HG02840 (cell line): ENCODE results near the gene SIRT2.
A peak's percentile ranks its signal among the peaks of the same experiment; 100 is the strongest.
"Not testable (repeated sequence)": the region's sequence is repeated elsewhere in the genome, so short reads cannot be mapped to it uniquely, and the experiment has no call there.

Experiments used
- ATAC-seq: cut with Tn5 transposase; IDR thresholded peaks from one replicate; pipeline ENCODE4 v1.9.1; 2021; ENCODE audit warnings: mild to moderate bottlenecking, moderate library complexity, moderate number of reproducible peaks; ENCODE audit not compliant: unreplicated experiment, low FRiP score

SIRT2 gene

DNA sequence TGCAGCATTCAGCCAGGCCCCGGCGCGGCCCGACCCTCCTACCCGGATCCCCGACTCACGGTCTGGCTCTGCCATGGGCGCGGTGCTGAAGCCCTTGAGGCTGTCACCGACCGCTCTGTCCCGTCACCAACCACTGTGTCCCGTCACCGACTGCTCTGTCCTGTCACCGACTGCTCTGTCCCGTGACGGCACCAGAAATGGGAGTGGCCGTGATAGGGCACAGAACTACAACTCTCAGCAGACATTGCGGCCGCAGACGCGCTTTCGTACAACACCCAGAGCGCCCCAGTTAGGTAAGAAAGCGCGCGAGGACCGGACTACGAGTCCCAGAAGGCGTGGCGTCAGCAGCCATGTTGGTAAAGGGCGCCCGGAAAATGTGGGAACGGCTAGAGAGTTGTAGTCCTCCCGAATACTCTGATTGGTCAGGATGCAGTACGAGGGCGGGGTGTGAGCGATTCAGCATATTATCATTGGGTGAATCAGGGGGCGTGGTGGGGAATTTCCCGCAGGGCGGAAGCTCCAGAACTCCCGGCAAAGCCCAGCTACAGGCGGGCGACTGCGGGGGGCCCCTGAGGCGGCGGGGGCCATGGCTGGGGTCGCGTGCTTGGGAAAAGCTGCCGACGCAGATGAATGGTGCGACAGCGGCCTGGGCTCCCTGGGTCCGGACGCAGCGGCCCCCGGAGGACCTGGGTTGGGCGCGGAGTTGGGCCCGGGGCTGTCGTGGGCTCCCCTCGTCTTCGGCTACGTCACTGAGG is at the start of gene SIRT2, which contains the start of gene NFKBIB:
Gene SIRT2, minus strand, starts transcription at position 172 of the 755 bp plus-strand sequence. Its CDS starts 97 bp downstream, at position 75.
Gene NFKBIB, plus strand, starts transcription at position 523 of the 755 bp plus-strand sequence. Its CDS starts 64 bp downstream, at position 587.
- peak; percentile 90 for ATAC-seq

DNA sequence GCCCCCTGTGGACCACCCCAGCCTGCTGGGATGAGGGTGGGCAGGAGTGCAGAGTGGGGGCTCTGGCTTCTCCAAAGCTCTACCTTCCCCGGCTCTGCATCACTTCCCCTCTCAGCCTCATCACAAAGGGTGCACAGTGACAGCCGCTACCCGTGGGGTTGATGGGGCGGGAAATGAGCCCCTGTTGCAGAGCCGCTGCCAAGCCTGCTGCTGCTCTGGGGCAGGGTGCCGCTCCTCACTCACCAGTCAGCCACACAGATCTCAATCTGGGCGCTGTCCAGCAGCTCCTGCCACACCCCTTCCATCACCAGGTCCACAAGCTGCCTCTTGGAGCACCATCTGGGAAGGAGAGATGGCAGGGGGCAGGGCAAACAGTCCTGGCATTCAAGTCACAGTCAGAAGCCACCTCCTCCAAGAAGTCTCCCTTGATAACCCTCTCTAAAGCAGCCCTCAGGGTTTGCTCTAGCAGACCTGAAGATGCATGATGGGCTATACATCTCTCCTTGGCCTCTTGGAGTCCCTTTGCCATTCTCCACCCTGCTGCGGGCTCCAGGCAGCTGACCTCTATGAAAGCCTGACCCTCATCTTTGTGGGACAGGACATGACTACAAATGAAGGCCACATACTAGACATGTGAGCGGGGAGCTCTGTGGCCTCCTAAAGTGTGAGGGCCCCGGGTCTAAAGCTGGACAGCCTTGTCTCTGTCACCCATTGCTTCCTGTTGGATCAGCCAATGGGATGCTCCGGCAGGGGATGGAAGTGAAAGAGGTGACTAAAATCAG is 47.0 kb upstream of the SIRT2 start:
- ATAC-seq: no peak

DNA sequence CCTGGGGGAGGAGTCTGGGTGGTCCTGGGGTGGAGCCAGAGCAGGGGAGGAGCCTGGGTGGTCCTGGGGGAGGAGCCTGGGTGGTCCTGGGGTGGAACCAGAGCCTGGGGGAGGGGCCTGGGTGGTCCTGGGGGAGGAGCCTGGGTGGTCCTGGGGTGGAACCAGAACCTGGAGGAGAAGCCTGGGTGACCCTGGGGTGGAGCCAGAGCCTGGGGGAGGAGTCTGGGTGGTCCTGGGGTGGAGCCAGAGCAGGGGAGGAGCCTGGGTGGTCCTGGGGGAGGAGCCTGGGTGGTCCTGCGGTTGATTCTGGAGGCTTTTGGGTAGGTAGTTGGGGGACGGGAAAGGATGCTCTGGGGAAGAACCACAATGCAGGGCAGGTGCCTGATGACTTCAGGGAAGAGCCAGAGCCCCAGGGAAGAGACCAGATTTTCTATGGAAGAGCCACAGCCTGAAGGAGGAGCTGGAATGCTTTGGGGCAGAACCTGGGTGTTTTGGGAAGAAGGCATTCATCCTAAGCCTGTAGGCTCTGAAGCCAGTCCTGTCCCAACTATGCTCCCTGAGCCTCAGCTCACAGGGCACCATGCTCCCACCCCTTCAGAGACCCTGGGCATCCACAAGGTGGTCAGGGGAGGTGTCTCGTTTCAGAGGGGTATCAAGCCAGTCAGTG is 46.3 kb upstream of the SIRT2 start:
- ATAC-seq: no peak

DNA sequence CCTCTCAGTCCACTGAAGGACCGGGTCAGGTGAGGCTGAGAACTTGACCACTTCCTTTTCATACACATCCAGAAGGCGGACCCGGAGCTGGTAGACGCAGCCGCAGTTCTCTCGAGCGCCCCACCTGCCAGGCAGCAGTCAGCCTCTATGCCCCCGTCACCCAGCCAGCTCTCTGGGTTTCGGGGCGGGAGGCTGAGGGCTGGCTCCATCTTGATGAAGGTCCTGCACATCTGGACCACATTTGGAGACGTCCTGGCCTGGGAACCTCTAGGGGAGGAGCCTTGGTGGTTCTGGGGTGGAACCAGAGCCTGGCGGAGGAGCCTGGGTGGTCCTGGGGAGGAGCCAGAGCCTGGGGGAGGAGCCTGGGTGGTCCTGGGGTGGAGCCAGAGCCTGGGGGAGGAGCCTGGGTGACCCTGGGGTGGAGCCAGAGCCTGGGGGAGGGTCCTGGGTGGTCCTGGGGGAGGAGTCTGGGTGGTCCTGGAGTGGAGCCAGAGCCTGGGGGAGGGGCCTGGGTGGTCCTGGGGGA is 45.6 kb upstream of the SIRT2 start:
- ATAC-seq: no peak

DNA sequence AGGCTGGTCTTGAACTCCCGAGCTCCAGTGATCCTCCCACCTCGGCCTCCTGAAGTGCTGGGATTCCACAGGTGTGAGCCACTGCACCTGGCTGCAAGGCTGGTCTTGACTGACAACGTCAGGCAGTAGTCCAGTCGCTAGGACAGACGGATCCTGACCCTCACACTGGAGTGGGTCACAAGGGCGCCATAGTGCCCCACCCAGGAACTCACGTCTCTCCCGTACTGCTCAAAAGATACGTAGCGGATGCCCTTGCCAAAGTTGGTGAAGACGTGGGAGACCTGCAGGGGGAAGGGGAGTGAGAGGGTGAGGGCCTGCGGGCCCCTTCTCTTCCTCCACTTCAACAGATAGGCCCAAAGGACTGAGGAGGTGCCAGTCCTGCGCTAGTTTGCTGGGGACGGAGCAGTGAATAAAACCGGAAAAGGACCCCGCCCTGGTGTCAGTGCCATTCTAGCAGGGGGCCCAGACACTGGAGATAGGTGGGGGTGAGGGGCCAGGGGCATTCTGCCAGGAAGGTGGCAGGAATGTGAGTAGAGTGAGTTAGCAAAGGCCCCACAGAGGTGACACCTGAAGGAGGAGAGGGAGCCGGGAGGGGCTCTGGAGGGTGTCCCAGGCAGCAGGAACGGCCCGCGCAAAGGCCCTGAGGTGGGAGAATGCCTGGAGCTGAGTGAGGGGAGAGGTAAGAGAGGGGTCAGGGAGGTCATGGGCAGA is 43.2 kb upstream of the SIRT2 start:
- no peak for ATAC-seq

DNA sequence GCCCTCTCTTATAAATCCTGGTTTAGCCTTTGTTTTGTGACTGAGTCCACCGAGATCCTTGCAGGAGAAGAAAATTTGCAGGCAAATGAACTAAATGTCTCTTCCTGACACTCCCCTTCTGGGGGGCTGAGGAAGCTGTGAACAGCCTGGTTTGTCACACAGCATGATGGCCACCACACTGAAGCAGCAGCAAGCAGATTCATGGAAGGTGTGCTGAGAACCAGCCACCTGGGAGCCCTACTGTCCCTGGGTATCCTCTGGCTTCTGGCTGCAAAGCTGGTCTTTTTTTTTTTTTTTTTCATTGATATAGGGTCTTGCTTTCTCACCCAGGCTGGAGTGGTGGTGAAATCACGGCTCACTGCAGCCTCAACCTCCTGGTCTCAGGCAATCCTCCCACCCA is 42.6 kb upstream of the SIRT2 start:
- ATAC-seq: no peak

DNA sequence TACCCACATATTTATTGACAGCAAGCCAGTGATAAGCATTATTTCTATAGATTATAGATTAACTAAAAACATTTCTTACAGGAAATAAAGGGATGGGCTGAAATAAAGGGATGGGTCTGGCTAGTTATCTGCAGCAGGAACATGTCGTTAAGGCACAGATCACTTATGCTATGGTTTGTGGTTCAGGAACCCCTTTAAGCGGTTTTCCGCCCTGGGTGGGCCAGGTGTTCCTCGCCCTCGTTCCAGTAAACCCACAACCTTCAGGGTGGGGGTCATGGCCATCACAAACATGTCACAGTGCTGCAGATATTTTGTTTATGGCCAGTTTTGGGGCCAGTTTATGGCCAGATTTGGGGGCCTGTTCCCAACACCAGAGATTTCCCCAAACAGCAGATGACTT is 42.0 kb upstream of the SIRT2 start:
- not testable (repeated sequence) for ATAC-seq

DNA sequence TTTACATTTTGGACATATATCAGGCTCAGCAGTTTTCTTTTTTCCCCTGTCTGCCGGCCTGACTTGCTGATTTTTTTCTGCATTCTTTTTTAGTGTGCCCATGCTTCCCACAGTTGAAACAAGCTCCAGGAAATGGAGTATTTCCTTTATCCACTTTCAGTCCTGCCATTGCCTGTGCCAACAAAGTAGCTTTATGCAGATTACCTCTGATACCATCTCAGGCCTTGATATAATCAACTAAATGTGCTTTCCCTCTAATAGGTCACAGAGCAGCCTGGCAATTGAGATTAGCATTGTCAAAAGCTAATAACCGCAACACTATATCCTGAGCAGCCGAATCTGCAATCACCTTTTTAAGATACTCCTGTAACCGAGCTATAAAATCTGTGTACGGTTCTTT is 40.5 kb upstream of the SIRT2 start:
- no peak for ATAC-seq

DNA sequence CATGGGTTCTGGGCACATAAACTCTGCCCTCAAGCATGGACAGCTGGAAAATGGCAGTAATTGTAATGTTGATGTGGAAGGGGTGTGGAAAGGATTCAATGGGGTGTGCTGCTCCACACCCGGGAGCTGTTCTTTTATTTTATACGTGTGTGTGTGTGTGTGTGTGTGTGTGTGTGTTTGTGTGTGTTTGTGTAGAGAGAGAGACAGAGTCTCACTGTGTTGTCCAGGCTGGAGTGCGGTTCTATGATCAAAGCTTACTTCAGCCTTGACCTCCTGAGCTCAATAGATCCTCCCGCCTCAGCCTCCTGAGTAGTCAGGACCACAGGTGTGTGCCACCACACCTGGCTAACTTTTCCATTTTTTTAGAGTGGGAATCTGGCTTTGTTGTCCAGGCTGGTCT is 34.1 kb upstream of the SIRT2 start:
- ATAC-seq: no peak

DNA sequence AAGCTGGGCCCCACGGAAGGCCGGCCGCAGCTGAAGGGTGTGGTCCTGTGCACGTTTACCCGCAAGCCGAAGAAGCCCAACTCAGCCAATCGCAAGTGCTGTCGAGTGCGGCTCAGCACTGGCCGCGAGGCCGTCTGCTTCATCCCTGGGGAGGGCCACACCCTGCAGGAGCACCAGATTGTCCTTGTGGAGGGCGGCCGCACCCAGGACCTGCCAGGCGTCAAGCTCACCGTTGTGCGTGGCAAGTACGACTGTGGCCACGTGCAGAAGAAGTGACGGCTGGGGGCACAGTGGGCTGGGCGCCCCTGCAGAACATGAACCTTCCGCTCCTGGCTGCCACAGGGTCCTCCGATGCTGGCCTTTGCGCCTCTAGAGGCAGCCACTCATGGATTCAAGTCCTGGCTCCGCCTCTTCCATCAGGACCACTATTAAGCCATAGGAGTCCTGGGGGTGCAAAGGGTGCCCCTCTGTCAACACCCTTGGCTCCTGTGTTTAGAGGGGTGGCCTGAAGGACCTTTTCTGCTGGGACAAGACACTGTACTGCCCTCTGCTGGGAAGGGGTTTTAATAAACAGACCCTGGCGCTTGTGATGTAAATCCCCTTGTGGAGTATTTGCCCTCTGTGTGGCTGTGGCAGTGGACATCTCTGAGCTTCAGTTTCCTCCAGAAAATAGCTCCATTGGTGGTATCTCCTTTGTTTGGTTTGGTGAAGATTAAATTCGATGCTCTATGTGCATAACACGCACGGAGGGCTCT is 33.2 kb upstream of the SIRT2 start:
- ATAC-seq: no peak

DNA sequence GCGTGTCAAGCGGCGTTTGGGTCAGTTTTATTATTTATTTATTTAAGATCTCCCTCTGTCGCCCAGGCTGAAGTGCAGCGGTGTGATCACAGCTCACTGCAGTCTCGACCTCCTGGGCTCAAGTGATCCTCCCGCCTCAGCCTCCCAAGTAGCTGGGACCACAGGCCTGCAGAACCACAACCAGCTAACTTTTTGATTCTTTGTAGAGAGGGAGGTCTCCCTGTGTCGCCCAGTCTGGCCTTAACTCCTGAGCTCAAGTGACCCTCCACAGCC is 32.0 kb upstream of the SIRT2 start:
- ATAC-seq: no peak

DNA sequence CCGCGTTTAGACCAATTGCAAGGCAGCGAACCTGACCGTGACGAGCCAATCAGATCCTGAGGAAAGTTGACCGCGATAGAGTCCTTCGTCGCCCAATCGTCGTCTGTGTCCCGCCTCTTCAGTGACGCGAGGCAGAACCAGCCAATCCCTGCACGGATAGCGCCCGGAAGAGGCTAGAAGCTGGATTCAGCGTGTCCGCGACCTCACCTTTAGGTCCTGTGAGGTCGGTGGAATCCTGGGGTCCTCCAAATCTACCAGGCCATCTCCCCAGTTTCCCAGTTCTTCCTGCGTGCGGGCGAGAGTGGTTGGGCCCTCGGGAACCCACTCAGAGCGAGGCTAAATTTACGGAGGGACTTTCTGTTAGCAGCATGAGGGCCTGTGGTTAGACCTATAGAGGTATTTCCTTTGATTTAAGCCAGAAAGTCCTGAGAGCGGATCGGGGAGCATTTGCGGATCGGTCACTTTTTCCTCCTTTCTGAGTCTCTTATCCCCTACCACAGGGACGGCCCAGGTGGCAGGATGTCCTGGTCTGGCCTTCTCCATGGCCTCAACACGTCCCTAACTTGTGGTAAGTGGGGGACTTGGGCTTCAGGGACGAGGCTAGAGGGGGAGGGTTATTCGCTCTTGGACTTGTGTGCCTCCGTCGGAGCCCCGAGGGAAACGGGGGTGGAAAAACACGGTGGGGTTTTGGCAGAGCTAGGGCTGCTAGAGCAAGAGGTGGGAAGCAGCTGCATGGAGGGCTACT is 31.5 kb upstream of the SIRT2 start, which contains the start of gene MRPS12:
Gene MRPS12, plus strand, starts transcription at position 169 of the 745 bp plus-strand sequence. Its CDS starts 351 bp downstream, at position 520.
- peak; percentile 98 for ATAC-seq

DNA sequence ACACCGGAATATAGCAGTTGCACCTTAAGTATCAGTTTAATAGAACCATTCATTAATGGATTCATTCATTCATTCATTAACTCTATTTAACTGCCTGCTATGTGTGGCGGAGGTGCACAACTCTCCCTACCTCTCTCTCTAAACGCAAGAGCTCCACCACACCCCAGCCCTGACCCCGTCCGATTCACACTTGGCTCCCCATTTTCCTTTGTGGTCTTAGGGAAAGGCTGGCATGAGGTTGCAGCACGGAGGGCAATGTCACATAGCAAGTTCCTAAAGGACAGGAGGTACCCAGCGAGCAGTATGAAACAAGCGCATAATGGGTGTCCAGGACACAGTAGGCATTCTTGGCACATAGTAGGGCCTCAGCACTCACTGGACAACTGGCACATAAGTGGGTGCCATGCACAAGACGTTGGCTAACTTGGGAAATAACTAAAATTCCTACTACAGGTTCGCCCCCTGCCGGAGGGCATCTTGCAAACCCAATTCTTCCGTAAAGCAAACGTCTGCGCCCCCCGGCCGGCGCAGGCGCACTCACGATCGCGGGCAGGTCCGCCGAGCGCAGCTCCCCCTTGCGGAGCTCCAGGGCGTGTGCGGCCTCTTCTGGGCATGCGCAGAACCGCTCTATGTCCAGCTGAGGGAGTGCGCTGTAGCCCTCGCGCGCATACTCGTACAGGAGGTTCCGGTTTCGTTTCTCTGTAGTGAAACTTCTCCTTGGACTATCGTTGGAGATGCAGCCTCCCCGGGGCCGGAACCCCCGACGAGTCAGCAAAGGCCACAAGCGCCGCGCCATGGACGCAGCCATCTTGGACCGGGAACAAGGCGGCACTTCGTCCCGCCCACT is 30.7 kb upstream of the SIRT2 start, which contains the start of gene SARS2:
Gene SARS2, minus strand, starts transcription at position 835 of the 847 bp plus-strand sequence. Its CDS starts 27 bp downstream, at position 808.
- ATAC-seq: peak; percentile 79

DNA sequence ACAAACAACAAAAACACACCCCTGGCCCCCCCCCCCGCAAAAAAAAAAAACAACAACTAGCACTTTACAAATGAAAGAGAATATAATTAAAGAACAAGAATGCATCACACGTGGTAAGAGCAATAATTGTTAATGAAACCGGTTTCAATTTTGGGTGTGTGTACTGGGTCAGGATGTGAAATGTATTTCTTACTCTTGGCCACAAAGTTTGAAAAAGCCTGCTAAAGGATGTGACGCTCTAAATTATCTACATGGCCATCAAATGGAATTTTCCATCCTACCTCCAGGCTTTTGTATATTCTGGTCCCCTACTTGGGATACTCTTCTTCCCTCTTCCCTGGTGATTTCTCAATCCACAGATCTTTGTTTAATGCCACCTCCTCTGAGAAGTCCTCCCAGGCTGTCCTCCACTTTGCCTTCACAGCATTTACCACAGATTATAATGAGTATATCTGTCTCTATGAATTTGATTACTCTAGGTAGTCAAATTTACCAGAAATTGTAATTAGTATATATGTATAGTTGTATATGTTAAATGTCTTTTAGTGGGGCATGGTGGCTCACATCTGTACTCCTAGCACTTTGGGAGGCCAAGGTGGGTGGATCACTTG is 29.1 kb upstream of the SIRT2 start:
- ATAC-seq: no peak

DNA sequence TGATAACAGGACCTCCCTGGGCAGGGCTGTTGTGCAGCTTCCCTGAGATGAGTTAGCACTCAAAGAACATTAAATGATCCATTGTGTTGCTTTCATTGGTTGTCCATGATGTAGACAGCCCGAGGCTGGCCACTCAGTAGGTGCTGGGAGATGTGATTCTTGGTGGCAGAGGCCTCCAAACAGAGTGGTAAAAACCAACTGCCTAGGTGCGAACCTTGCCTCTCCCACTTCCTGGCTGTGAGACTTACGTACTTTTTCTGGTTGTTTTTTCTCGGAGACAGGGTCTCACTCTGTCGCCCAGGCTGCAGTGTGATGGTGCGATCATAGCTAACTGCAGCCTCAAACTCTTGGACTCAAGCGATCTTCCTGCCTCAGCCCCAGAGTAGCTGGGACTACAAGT is 25.0 kb upstream of the SIRT2 start:
- ATAC-seq: no peak

DNA sequence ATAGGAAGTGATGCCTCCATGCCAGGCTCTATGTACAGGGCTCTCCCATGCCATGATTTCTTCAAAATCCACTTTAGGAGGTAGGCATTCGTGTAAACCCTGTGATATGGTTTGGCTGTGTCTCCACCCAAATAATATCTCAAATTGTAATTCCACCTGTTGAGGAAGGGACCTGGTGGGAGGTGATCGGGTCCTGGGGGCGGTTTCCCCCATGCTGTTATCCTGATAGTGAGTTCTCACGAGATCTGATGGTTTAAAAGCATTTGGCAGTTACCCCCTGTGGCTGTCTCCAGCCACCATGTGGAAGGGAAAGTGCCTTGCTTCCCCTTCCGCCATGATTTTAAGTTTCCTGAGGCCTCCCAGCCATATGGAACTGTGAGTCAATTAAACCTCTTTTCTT is 23.1 kb upstream of the SIRT2 start:
- no peak for ATAC-seq

DNA sequence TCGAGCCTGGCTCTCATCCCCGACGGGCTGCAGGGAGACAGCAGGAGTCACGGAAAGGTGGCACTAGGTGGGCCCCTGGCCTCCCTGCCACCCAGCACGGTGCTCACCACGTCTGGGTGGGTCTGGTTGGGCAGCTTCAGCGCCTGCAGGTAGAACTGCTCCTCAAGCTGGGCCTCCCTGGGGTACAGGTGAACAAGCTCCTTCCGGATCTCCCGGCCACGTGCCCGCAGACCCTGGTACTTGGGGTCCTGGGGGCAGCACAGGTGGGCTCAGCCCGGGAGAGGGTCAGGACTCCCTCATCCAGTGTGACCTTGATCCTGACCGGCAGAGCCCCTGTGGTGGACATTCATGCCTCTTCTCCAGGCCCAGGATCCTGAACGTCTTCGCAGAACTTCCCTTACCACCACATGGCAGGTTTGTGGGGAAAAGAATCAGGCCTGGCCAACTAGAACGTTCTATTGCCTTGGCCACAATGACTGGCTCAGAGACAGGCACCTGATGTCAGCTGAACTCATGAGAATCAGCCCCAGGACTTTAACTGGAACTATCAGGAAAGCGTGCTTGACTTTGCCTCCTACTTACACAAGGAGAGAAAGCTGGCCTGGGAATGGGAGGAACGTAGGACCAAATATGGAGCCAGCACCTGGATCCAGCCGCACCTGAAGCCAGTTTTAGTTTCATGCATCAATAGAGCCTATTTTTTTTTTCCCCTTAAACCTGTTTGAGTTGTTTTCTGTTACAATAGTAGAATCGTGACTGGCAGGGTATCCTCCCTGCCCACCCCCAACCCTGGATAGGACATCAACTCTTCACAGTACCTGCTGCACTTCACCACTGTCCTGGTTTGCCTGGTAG is 22.2 kb upstream of the SIRT2 start:
- ATAC-seq: no peak
